Stimulated activated naive CD4-positive, alpha-beta T cell treated with Interleukin-2 at 50 U/mL for 16 hours (primary cell): ENCODE measurements around the gene VPS54.
"Not testable (repeated sequence)": the region's sequence is repeated elsewhere in the genome, so short reads cannot be mapped to it uniquely, and the experiment has no call there.

Experiments
- DNase-seq: peaks from one replicate; lab custom pipeline; 2025; lab: John Stamatoyannopoulos, UW

VPS54 gene

DNA sequence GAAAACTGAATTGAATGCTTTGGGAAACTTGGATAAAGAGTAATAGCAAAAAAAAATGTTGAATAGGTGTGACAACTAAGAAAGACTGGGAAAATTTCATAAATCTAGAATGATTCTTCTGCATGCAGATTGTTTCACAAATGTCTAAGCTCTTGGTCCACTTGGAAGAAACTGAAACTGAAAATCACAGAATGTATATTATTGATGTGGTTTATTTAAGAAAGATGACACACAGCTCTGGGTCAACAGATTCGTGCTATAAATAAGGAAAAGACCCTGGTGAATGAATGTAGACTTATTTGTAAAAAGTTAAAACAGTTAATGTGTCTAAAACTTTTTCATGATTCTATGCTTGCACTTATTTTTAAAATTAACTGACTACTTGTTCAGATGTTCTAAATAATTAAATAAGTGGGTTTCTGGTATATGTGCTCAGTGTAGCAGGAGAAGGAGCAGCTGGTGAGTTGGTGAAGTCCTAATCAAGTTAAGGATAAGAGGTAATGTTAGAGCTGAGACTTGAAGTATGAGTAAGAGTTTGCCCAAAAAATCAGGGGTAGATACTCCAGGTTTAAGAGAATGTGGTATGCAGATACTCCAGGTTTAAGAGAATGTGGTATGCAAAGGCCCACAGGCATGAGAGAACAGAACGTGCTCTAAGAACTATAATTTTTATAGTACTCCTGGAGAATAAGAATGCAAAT lies 153.1 kb downstream of the VPS54 start:
- no peak for DNase-seq

DNA sequence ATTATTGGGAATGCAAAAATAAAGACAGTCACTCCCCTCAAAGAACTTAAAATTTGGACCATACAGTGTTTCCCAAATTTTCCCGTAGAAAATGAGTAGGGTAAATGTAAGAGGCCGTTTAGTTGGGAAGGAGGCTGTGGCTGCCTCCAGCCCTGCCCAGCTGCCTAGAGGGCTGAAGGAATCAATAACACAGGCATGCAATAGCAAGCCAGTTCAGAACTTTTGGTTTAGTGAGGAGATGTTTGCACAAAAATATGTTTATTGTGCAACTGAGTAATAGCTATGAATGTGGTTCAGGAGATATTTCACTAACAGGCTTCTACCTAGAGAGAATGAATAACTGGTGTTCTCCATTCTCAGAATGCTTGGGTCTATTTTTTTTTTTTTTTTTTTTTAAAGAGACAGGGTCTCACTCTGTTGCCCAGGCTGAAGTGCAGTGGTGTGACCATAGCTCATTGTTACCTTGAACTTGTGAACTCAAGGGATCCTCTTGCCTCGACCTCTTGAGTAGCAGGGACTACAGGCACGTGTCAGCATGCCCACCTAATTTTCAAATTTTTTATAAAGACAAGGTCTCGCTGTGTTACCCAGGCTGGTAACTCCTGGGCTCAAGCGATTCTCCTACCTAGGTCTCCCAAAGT lies 153.9 kb downstream of the VPS54 start:
- DNase-seq = no peak

DNA sequence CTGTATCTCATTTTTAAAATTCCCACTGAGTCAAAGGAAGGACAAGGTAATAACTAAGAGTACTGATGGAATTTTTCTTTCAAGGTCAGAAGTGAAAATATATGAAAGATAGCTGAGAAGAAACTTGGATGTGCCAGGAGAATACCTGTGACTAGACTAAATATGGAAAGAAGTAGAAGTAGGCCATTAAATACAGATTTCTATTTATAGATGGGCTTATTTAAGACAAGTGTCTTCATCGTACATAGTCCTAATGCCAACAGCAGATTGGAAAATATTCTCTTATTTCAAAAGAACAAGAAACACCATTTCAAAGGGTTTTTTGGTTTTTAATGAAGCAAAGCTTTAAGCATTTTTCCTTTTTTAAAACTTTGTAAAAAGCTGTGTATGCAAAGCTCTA lies 155.5 kb downstream of the VPS54 start:
- DNase-seq = no peak

DNA sequence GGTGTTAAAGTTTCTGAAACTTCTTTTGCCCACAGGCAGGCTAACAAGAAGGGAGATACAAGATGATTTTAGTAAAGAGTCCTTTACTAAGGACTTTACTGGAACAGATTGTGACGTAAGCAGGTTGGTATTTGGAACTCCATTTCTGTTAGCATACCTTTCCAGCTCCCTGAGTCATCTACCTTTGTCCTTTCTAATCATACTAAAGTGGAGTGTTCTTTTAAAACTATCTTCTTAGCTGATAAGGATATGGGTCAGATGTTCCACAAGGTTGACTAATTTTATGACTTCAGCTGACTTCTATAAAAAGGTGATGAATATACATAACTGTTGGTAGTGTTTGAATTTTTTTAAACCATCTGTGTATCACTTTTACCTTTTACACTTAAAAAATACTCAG lies 156.4 kb downstream of the VPS54 start:
- no peak for DNase-seq

DNA sequence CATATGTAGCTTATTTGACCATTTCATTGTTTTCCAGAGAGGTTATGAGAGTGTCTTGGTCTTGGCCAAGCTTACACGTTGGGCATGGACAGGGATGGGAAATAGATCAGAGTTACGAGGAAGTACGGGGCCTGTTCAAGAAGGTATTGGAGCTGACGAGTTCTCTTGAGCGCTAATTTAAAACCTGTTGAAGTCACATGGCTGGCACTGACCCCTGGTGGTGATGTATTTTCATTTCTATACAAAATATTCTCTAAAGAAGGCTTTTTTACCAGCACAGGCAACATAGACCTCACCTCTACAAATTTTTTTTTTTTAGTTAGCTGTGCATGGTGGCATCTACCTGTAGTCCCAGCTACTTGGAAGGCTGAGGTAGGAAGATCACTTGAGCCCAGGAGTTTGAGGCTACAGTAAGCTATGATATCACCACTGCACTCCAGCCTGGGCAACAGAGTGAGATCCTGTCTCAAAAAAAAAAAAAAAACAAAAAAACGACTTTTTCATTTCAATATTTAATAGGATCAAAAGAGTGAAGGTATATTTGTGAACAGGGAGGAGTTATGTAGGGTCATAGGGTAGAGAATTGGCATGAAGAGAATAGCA lies 157.9 kb downstream of the VPS54 start:
- DNase-seq = peak; percentile 38

DNA sequence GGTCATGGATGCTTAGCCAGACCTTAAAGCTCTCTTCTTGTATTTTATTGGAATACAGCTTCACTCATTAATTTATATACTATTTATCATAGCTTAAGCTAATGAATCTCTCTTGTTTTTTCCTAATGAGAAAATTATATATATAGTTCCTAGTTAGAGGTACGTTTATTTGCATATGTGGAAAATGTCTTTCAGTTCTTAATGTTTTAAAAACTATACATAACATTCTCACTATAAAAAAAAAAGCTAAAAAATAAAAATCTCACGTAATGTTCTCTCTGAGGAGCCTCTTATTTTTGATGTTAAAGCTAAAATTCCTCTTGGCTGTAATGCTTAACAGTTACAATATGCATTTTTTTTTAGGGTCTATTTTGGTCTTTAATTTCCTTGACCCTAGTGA lies 160.9 kb downstream of the VPS54 start:
- no peak for DNase-seq

DNA sequence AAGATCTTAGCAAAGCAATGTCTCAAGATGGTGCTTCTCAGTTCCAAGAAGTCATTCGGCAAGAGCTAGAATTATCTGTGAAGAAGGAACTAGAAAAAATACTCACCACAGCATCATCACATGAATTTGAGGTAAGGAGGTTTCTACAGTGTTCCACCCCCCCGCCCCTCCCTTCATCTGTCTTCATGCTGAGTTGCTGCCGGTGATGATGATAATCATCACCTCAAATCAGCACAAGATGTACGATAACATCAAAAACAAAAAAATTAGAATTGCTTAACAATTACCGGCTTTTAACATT lies 163.0 kb downstream of the VPS54 start:
- DNase-seq = peak; percentile 67

DNA sequence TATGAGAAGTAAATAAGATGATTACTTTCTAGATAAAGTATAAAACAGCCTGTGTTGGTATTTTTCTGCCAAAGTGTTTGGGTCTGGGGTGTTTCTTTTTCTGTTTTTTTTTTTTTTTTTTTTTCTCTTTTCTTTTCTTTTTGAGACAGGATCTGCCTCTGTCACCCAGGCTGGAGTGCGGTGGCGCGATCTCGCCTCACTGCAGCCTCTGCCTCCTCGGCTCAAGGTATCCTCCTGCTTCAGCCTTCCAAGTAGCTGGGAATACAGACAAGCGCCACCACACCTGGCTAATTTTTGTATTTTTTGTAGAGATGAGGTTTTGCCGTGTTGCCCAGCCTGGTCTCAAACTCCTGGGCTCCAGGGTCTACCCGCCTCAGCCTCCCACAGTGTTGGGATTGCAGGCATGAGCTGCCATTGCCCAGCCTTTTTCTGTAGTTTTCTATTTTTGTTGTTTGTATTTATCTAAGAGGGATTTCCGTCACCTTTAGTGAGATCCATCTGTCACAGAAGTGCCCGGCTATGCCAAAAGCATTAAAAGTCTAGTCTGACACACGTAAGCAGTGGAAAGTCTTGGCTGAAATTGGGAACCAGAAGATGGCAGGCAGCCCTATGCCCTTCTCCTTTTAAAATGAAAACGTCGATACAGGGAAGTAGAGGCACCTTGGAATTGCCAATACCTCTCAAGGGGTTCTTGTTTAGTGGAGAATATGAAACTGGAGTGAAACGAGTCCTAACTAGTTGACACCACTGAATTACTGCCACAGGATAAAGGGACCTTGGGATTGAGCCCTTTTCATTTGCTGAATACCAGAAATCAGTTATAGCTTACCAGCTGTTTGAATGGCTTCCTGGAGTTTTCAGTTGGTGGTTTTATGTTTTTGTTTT lies 163.6 kb downstream of the VPS54 start:
- DNase-seq = no peak

DNA sequence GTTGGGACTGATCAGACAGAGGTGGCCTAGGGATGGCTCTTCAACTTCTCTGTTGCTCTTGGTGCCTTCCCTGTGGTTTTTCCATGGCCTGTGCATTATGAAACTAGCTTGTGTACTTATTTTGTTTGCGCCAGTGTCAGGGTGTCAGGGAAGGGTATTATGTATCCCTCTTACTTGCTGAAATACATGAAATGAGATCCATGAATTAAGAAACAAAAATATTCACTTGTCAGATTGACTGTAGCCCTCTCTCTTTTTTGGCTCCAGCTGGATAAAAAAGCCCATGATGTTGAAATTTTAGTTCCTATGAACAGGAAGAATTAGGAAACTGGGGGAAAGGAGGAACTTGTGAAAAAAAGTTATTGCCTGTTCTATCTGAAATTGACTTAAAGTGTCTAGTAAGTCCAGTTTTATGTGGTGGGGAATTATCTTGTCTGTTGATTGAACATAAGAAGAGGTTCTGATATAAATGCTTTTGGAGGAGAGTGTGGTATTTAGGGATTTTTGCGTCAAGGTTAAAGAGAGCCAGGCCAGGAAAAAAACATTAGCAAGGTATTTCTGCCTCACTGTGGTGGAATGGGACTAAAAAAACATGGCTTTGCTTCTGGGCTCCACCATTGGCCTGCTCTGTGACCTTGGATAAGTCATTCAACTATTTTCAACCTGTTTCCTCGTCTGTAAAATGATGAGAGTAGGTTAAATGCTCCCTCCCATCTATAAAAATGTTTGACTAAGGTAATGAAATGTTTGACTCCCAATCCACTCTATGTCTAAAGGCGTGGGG lies 165.5 kb downstream of the VPS54 start:
- no peak for DNase-seq

DNA sequence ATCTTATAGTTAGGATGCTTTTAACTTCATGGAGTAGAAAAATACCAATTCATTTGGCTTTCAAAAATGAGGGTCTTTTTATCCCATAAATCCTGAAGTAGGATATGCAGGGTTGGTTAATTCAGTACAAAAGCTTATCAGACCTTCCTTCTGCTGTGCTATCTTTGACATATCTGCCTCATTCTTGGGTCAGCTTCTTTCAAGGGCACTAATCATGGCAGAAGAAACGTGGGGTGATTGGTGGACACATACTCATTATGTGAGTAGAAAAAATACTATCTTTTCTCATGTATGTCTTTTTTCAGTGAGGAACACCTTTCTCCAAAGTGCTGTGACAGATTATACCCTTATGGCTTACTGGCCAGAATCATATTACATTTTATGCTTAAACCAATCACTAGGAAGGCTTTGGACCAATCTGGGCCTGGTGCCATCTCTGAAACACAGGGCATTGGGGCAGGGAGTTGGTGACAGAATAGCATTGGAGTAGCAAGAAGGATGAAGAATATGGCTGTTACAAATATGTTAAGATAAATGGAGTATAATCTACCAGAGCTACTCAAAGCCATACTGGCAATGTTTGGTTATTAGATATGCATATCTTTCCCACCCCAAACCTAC lies 167.4 kb downstream of the VPS54 start:
- DNase-seq = no peak

DNA sequence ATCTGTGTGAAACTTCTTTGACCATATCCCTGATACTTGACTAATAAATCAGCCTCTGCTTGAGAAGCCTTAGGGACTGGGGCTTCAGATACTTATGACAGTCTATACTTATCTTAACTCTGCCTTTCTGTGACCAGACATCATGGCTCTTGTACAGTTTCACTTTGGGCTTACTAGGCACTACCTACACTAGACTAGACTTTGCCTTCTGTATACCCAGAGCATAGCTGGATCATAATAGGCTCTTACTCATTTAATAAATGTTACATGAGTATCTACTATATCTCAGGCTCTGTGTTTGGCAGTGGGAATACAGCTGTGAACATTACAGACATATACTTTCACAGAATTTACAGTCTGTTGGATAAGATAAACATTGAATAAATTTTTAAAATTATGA lies 168.6 kb downstream of the VPS54 start:
- no peak for DNase-seq

DNA sequence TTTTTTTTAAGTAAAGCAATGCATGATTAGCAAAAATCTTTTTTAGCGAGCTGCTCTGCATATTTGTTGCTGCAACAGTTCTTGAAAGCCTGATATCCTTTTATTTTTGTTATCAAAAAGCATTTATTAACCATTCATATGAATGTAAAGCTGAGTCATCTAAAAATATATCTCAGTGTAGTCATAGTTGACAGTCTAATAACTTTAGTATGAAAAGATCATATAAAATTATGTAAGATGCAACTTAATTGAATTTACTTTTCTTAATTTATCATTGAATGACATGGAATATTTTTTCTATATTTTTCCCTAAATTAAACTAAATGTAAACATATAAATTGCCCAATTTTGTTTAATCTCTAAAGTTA lies 169.0 kb downstream of the VPS54 start:
- no peak for DNase-seq

DNA sequence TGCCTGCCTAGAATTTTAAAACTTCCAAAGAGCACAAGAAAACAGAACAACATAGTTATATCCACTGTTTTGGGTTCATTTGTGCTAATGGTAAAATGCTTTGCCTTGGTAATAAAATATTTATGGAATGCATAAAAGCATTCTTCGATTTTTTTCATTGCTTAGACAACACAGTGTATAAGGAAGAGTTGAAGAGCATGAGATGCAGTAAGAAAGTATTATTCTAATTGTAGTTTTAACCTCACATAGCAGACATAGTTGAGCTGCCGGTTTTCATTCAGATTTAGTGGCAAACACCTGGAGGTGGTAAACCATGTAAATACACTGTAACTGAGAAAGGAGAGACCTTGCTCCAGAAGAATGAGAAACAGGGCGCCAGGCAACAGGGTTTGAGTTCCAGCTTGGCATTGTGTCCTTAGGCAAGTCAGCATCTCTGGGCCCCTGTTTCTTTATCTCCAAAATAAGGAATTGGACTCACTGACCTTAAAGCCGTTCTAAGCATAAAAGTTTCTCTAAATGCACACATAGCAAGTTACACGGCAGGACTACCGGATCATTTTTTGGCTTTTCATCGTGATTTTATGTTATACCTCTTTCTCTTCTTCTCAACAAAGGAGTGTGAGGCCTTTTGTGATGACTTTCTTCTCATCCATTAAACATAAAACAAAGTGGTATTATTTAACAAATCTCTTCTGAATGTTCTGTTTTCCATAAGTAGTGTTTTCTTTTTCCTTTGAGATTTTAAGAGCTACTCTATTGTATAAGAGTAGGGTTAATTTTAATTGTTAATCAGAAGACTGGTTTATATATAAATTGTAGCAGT lies 169.6 kb downstream of the VPS54 start:
- no peak for DNase-seq

DNA sequence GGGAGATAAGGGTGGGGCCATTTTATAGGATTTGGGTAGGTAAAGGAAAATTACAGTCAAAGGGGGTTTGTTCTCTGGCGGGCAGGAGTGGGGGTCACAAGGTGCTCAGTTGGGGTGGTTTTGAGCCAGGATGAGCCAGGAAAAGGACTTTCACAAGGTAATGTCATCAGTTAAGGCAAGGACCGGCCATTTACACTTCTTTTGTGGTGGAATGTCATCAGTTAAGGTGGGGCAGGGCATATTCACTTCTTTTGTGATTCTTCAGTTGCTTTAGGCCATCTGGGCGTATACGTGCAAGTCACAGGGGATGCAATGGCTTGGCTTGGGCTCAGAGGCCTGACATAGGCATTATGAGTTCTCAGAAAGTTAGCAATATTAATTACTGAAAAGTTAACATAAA lies 171.7 kb downstream of the VPS54 start:
- not testable (repeated sequence) for DNase-seq

DNA sequence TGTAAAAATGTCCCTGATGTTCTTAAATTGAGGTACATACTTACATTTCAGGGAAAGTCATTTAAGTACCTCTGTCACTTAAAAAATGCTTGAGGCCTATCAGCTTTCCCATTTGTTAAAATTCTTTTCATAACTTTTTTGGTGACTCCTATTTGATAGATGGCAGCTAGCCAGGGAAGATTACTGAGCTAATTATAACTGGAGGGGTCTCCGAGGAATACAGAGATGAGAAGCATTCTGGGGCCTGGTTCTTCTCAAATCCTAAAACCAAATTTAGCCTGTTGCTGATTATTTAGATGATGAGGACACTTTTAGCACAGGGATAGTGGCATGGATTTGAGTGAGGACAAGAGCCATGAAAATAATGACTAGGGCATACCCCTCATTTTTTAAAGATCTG lies 172.7 kb downstream of the VPS54 start:
- DNase-seq = no peak

DNA sequence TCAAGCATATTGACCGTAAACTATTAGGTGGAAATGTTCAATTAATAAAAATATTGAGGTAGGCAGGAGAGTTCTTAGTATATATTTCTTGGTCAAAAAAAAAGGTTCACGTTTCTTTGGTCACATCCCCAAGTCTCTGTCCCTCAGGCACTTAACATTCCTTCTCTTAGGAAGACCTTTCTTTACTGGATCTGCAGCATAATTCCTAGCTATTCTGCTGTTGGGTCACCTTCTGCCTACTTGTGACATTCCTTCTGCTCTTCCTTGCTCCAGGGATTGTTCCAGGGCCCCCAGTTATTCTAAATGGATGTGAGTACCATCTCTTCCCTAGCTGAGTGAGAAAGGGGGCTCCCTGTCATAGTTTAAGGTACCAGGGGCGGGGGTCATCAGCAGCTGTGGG lies 173.4 kb downstream of the VPS54 start:
- no peak for DNase-seq

DNA sequence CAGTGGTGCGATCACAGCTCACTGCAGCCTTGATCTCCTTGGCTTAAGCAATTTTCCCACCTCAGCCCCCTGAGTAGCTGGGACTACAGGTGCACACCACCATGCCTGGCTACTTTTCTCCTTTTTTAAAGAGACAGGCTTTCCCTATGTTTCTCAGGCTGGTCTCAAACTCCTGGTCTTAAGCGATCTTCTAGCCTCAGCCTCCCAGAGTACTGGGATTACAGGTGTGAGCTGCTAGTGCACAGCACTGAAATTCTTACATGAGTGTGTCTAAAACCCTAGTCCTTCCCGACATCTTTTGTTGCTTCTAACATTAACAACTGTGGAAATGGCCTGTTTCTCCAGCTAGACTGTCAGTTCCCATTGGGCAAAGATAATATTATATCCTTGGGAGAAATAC lies 174.6 kb downstream of the VPS54 start:
- DNase-seq = no peak

DNA sequence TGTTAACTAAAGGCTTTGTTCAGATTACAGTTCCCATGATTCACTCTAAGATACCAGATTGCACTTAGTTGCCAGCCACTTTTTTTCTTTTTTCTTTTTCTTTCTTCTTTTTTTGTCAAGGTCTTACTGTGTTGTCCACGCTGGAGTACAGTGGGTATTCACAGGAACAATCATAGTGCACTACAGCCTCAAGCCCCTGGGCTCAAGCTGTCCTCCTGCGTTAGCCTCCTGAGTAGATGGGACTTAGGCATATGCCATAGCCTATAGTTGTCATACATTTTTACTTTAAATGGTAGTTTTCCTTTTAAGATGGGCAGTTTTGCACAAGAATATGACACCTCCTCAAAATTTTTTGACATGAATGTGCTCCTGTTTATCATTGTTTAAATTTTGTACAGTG lies 175.4 kb downstream of the VPS54 start:
- DNase-seq = no peak

DNA sequence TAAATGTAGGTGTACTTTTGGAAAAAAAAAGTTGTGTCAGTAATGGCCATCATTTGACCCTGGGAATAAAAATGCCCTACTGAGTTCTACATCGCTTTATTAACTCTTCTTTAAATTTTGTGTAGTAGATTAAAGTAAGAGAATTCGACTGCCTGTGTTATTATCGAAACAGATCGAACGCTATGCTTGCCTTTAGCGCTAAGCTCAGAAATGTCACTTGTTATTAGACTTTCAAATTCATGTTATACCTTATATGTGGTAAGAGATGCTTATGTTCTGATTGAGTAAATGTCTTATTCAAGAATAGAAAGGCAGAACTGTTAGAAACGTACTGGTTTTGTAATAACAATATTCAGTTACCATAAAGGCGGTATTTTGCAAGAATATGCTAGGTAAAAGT lies 176.1 kb downstream of the VPS54 start:
- no peak for DNase-seq

DNA sequence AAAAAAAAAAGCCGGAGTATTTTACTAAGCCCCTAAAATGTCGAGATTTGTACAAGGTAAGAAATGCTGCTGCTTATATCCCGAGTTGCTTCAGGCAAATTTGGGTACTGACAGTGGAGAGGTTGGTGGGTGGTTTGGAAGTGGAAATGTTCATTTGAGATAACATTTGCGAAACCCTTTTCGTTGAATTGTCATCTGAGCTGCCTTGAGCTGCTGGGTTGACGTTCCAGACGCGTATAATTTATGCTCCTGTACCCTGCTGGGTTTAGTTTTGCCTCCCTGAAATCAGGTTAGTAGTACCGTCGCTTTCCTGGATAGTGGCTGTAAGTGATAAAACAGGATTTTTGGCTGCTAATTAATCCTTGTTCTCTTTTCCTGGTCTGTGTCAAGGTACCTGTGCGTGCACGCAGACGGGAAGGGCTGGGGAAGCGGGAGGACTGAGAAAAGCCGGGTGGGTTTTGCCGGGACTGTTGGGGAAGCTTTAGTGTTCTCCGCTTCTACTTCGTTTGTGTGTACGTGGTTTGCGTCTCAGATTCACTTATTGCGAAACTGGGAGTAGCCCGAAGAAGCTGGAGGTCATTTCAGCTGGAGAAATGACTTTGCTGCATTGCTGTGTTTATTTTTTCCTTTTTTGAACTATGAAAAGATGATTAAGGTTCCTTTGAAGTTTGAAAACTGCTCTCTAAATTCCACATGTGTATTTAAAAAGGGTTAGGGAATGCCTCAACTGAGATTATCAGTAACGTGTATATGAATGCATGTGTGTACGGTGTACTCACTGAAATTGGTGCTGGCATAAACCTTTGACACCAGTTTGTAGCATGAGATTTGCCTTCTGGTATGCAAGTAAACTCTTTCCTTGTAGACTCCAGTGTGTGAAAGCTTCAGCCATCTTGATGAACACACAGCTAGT lies 176.8 kb downstream of the VPS54 start:
- no peak for DNase-seq
